NK-92 treated with Interleukin-12 subunit alpha and Interleukin-12 subunit beta, amount 100 ng/mL, for 24 hours (cell line): ENCODE data around the gene MRPL17.
A peak's percentile ranks its signal among the peaks of the same experiment; 100 is the strongest.
"Not testable (repeated sequence)": the region's sequence is repeated elsewhere in the genome, so short reads cannot be mapped to it uniquely, and the experiment has no call there.

Experiments
- DNase-seq: peaks from one replicate; lab custom pipeline; 2025; lab: John Stamatoyannopoulos, UW

Gene MRPL17

DNA sequence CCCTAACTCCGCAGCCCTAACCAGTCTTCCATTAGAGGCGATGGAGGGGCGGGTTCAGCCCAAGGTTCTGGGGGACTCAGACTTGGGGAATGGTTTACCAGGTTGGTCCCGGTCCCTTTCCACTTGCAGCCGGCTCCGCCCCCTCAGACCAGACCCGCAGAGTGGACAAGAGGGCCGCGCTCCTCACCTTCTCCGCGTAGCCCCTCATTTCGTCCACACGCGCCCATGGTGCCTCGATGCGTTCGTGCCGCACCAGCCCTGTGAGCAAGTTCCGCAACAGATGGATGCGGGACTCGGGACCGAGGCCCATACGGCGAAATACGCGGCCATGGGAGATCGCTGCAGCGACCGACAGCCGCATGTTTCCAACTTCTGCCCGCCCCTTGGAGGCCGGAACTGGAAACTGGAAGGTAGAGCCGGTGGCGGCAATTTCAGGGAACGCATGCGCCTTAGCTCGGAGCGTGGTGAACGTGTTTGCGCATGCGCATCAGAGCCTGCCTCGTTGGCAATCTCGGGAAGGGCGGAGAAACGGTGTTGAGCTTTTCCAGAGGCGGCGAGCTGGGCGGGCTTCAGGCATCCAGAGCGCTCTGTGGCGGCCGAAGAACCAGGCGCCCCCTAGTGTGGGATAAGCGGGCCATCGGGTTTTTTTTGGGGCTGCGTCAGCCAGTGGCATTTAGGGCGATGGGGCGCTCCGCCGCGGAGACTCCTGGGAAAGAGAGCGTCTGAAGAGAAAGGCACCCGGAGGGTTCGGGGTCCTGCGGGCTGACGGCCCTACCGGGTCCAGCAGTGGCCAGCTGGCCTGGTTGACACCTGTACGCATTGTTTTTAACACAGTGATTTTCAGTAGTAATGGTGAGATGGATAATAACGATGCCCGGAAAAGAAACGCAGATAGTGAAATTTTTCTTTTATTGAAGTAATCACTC is at the start of gene MRPL17:
MRPL17 (minus strand) TSS at position 405 of the 926 bp plus-strand sequence; CDS start at position 361, 44 bp downstream.
- peak; percentile 98 for DNase-seq

DNA sequence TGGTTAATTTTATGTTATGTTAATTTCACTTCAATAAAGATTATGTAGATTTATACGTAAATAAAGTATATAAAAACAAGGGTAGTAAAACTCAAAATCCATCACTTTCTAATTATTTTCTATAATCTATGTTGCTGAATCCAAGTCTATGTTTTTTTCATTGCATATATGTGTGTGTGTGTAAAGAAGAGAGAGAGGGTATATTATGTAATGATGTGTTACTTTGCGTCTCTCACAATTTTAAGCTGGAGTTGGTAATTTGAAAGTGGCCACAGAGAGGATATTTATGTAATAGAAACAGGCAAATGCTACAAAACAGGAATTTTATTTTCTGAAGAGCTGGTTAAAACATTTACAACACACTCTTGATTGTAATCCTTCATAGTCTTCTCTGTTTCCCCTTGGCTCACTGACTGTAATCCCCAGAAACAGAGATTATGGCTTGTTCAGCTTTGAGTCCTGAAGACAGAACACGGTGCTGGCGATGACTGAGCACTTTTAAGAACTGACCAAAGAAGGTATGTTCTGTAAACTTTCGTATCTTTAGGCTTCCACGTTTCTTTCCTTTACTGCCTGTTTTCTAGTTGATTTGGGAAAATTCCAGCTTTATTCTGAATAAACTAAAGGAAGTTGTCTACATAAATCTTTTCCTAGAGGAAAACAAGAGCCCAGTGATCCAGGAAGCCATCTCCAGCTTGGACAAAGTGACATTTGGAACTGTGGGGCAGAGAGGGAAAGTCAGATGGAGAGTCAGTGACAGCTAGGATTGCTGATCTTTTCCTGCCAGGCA is 45.0 kb upstream of the MRPL17 start:
- DNase-seq = no peak

- DNase-seq = no peak
These were observed 42.3 kb upstream of the MRPL17 start for GRCh38 chr11:6725386-6725896.

GRCh38 chr11:6724013-6724412 is 40.9 kb upstream of the MRPL17 start:
- DNase-seq = no peak

GRCh38 chr11:6721343-6721742 is 38.2 kb upstream of the MRPL17 start:
- no peak for DNase-seq

DNA sequence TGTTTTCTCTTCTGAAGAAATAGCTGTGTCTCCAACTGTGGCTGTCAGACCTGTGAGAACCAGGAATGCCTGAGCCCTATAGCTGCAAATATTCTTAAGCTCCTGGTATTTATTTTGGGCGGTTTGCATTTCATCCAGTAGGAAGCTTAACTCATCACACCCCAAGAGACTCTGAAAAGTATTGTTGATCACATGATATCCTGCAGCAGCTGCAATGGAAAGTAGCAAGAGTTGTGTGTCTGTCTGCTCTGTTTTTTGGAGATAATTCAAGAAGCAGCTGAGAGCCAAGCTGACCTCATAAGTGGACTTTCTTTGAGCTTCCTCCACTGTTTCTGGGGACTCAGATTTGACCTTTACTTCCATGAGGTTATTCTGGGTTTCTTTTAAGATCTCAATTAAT is 36.4 kb upstream of the MRPL17 start:
- no peak for DNase-seq

DNA sequence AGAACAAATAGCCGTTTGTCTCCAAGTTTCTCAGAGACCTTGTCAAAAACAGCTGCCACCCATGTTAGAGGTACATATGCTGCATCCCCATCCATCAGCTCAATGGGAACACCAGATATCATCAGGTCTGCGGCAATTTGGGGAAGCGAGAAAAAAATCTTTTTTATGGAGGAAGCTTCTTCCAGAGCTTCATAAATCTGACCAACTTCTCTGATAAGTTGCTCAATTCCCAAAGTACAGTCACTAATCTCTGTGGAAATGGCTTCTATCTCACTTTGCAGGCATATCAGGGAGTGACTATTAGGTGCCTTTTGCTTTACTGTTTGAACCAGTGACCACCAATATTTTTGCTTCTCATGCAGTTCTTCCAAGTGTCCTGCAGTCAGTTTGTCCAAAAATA is 34.3 kb upstream of the MRPL17 start:
- DNase-seq = no peak

- peak; percentile 6 for DNase-seq
These were observed 28.4 kb upstream of the MRPL17 start for GRCh38 chr11:6711552-6711951.

- DNase-seq = no peak
These were observed 25.7 kb upstream of the MRPL17 start for GRCh38 chr11:6708876-6709275.

DNA sequence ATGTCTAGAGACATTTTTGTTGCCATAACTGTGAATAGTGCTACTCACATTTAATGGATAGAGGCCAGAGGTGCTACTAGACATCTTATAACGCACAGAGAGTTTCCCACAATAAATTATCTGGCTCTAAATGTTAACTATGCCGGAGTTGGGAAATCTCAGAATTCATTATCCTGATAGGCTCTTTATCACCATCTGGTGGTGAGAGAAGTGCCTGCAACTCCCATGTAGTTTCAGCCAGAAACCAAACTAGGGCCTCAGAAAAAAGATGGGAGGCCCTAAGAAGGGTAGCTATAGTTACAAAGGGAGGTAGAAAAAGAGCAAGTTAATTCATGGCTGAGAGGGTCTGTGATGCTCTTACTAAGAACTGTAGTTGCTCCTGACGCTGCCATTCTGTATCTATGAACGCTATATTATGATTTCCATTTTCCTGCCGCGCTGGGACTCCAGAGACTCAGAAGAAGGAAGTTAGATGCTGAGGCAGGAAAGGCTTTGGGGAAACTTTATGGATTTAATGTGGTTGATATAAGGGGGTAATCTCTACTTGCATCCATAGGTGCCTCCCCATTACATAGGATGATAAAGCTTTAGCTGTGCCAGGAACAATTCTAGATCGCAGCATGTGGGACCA is 22.9 kb upstream of the MRPL17 start:
- DNase-seq = peak; percentile 9

GRCh38 chr11:6703247-6704063 is 20.3 kb upstream of the MRPL17 start:
- DNase-seq = no peak

GRCh38 chr11:6701955-6702354 is 18.8 kb upstream of the MRPL17 start:
- DNase-seq = not testable (repeated sequence)

GRCh38 chr11:6695377-6695776 is 12.2 kb upstream of the MRPL17 start:
- DNase-seq = no peak

DNA sequence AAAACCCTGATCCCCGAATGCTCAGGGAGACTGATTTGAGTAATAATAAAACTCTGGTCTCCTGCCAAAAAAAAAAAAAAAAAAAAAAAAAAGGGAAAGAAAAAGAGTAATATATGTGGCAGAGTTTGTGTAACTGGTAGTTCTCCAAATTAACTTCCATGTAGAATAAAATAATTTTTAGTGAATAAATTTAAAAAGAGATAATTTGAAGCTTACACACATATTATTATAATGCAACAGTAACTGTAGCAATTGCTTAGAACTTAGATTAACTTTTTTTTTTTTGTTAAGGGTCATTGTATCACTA is 11.0 kb upstream of the MRPL17 start:
- no peak for DNase-seq

DNA sequence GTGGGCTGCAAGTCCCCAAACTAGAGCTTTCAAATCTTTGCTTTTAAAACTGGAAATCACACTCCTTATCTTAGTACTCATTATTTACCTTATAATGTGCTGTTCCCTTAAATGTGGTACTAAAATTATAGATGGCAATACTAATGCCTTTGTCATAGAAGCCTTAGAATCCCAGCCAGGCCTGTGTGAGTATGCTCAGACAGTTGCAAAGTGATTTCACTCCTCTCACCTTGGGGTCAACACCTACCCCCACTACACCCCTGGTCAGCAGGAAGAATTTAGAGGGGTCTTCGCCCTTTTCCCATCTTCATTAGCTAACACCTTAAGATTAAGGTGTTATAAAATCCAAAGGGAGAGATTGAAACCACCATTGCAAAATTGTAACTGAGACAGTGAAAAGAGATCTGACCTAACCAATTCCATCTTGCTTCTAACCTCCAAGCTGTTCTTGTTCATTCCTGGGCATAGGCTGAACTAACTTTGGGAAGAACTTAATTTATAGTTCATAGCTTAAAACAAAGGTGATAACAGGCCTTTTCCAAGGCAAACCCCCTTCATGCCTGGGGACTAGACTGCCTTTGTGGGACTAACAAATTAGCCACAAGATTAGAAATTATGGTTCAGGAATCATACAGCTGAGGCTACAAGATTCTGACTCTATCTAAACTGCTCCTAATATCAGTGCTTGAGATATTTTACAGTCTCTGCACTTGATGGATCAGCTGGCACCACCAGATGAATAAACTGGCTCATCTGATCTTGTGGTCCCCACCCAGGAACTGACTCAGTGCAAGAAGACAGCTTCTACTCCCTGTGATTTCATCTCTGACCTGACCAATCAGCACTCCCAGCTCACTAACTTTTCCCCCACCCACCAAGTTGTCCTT is 10.4 kb upstream of the MRPL17 start:
- peak; percentile 6 for DNase-seq

DNA sequence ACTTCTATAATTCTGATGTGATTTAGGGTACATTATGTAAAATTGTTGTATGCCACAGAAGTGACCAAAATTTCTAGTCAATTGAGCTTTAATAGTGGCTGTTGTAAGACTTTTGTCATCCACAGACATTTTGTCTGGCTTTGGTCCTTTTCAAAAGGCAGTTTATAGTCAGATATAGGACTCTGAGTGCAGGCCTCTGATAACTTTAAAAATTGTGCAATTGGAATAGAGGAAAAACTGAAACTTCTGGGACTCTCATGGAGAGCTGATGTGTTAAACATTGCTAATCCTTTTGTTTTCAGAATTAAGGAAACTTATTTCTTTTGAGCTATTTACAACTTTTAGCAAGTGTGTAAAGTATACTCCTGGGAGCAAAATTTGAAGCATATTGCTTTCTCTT is 9.0 kb upstream of the MRPL17 start:
- no peak for DNase-seq

DNA sequence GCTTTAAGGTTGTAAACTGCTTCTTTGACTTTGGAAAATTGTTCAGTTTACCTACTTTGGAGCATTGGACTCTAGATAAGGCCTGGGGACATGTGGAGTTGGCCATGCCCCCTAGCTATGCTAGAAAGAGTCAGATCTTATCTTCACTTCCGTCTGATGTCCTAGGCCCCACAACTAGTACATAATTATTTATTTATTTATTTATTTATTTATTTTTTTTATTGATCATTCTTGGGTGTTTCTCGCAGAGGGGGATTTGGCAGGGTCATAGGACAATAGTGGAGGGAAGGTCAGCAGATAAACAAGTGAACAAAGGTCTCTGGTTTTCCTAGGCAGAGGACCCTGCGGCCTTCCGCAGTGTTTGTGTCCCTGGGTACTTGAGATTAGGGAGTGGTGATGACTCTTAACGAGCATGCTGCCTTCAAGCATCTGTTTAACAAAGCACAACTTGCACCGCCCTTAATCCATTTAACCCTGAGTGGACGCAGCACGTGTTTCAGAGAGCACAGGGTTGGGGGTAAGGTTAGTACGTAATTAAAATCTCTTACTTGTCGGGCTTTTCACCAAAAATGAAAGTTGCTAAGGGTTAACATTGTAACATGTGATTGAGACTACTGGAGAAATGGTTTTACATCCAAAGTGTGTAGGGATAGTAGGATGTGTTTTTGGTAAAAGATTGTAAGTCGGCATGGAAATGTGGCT is 7.4 kb upstream of the MRPL17 start:
- DNase-seq = not testable (repeated sequence)

GRCh38 chr11:6687876-6688275 is 4.7 kb upstream of the MRPL17 start:
- DNase-seq = no peak

DNA sequence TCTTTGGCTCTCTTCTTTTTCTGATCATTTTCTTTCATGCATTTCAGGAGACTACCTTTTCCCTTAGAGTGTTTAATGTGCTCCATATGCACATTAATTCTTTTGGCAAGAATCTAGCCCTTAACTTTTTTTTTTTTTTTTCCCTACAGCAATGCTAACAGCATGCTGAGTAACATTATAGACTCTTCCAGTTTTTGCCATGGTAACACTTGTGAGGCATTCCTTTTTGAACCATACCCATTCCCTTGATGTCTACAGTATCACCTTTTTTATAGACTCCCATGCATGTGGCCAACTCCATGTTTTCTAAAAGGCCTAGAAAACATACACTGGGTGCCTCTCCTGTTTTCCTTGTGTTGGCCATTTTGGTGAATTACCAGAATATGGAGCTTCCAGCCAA is 2.9 kb upstream of the MRPL17 start:
- DNase-seq = no peak

DNA sequence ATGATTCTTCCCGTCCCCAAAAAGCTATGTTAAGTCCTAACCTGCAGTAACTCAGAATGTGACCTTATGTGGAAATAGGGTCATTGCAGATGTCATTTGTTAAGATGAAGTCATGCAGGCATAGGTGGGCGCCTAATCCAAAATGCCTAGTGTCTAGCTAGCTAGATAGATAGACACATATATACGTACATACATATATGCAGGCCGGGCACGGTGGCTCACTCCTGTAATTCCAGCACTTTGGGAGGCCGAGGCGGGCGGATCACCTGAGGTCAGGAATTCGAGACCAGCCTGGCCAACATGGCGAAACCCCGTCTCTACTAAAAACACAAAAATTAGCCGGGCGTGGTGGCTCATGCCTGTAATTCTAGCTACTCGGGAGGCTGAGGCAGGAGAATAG is 928 bp upstream of the MRPL17 start:
- DNase-seq = not testable (repeated sequence)
